GM10847 (cell line): ENCODE data around the gene ATXN7L1.

ENCODE experiments used
- POLR2A ChIP-seq: IDR thresholded peaks from 2 replicates; pipeline ENCODE4 v1.6.1; 2011; ENCODE audit not compliant: insufficient read length; ENCODE audit errors: extremely low read depth

ATXN7L1 gene

GRCh38 chr7:105639667-105640493 lies 236.5 kb downstream of the ATXN7L1 start:
- TF ChIP-seq POLR2A = no peak

GRCh38 chr7:105638902-105639495 lies 237.4 kb downstream of the ATXN7L1 start:
- no peak for TF ChIP-seq POLR2A

- TF ChIP-seq POLR2A = no peak
These were observed 238.1 kb downstream of the ATXN7L1 start for GRCh38 chr7:105638334-105638733.

GRCh38 chr7:105637755-105638154 lies 238.6 kb downstream of the ATXN7L1 start:
- no peak for TF ChIP-seq POLR2A

- no peak for TF ChIP-seq POLR2A
These were observed 239.4 kb downstream of the ATXN7L1 start for GRCh38 chr7:105636982-105637381.

- TF ChIP-seq POLR2A = no peak
These were observed 241.2 kb downstream of the ATXN7L1 start for GRCh38 chr7:105635197-105635596.

- no peak for TF ChIP-seq POLR2A
These were observed 250.4 kb downstream of the ATXN7L1 start for GRCh38 chr7:105625986-105626385.

GRCh38 chr7:105623906-105624305 lies 252.5 kb downstream of the ATXN7L1 start:
- TF ChIP-seq POLR2A = no peak

GRCh38 chr7:105623378-105623777 lies 253.0 kb downstream of the ATXN7L1 start:
- no peak for TF ChIP-seq POLR2A

GRCh38 chr7:105622106-105622731 lies 254.2 kb downstream of the ATXN7L1 start:
- no peak for TF ChIP-seq POLR2A

- no peak for TF ChIP-seq POLR2A
These were observed 254.8 kb downstream of the ATXN7L1 start for GRCh38 chr7:105621617-105622016.

- no peak for TF ChIP-seq POLR2A
These were observed 255.2 kb downstream of the ATXN7L1 start for GRCh38 chr7:105621176-105621575.

GRCh38 chr7:105619590-105619989 lies 256.8 kb downstream of the ATXN7L1 start:
- no peak for TF ChIP-seq POLR2A

GRCh38 chr7:105618016-105618296 lies 258.4 kb downstream of the ATXN7L1 start:
- no peak for TF ChIP-seq POLR2A

GRCh38 chr7:105617280-105618015 lies 259.0 kb downstream of the ATXN7L1 start:
- TF ChIP-seq POLR2A = no peak
